GM12878 (cell line): ENCODE data around the gene DGKI. TPM values are rescaled to one million over a fixed set of nuclear protein-coding genes. Genes with fewer than 3 reads are reported as not detected.

ENCODE experiments used
- ATAC-seq: fragments of 200-7000 bp; cut with Tn5 transposase; 3 replicates; pipeline ENCODE4 v1.9.1; 2020; ENCODE audit warnings: mild to moderate bottlenecking, moderate library complexity
- BruUV-seq: library from RNA; stranded (reverse); fragments of 400-500 nt; replicated peaks from 2 replicates; lab custom pipeline; 2021; lab: Mats Ljungman, UMichigan
- CTCF ChIA-PET: fragments of 300-600 bp; sonication (Branson Sonifier 250); formaldehyde crosslinking; extraction: SDS; loops from one replicate; lab custom pipeline; 2021; ENCODE audit warnings: inconsistent platforms; lab: Yijun Ruan, JAX
- POLR2A ChIA-PET: fragments of 350-600 bp; formaldehyde crosslinking; extraction: SDS; loops from one replicate; lab custom pipeline; 2021; ENCODE audit warnings: inconsistent platforms; lab: Charles Lee
- RAD21 ChIA-PET: fragments of 300-600 bp; sonication (Branson Sonifier 250); formaldehyde crosslinking; loops from one replicate; lab custom pipeline; 2023; ENCODE audit warnings: antibody characterized with exemption; ENCODE audit not compliant: unreplicated experiment; lab: Charles Lee
- SMC1A ChIA-PET: fragments of 300-600 bp; sonication (Branson Sonifier 250); formaldehyde crosslinking; loops from one replicate; lab custom pipeline; 2023; ENCODE audit not compliant: unreplicated experiment, uncharacterized antibody; lab: Charles Lee
- DNase-seq: peaks from one replicate; pipeline ENCODE4 v3.0.0-alpha.2; 2011; ENCODE audit warnings: low read depth, low spot score
- FAIRE-seq: peaks from 3 replicates; lab custom pipeline; 2011; peaks lifted over from hg19 to GRCh38; lab: Jason Lieb, UNC
- H2AFZ ChIP-seq: 2 replicates; pipeline ENCODE4 v1.6.0; 2011; ENCODE audit warnings: low read depth, low read length, control low read depth; ENCODE audit not compliant: control insufficient read depth
- H3K27ac ChIP-seq: 2 replicates; pipeline ENCODE4 v1.5.1; 2011; ENCODE audit warnings: control low read depth; ENCODE audit not compliant: control insufficient read depth, insufficient read depth
- H3K27me3 ChIP-seq, 2 experiments: replicated peaks in 1 of 2; 2 replicates each; pipeline versions ENCODE4 v1.6.0 to v1.6.1; 2011; ENCODE audit warnings: low read length in 1 of 2; ENCODE audit not compliant: control insufficient read depth in 2 of 2, insufficient read depth in 2 of 2
- H3K36me3 ChIP-seq, 2 experiments: 2 replicates each; pipeline ENCODE4 v1.5.1; 2011; ENCODE audit warnings: low read length in 1 of 2; ENCODE audit not compliant: control insufficient read depth in 2 of 2, insufficient read depth in 2 of 2
- H3K4me1 ChIP-seq: 2 replicates; pipeline ENCODE4 v1.6.1; 2011; ENCODE audit warnings: mild to moderate bottlenecking, low read length, moderate library complexity, mixed read lengths; ENCODE audit not compliant: control insufficient read depth, insufficient read depth
- H3K4me2 ChIP-seq: 2 replicates; pipeline ENCODE4 v1.6.0; 2011; ENCODE audit warnings: control low read depth; ENCODE audit not compliant: control insufficient read depth, insufficient read depth
- H3K4me3 ChIP-seq: fragments of 200-600 bp; sonication (generic); 2 replicates; pipeline ENCODE4 v1.5.1; 2016
- H3K79me2 ChIP-seq: 2 replicates; pipeline ENCODE4 v1.6.0; 2011; ENCODE audit warnings: low read length; ENCODE audit not compliant: control insufficient read depth, insufficient read depth
- H3K9ac ChIP-seq: 2 replicates; pipeline ENCODE4 v1.8.0; 2011; ENCODE audit warnings: low read length, control low read depth, mixed read lengths; ENCODE audit not compliant: control insufficient read depth, insufficient read depth
- H3K9me3 ChIP-seq: replicated peaks from 3 replicates; pipeline ENCODE4 v1.5.1; 2011; ENCODE audit warnings: mild to moderate bottlenecking, low read length; ENCODE audit not compliant: control insufficient read depth, insufficient read depth
- H4K20me1 ChIP-seq: 2 replicates; pipeline ENCODE4 v1.6.0; 2011; ENCODE audit not compliant: control insufficient read depth, insufficient read depth
- BCLAF1 ChIP-seq: fragments of 450-650 bp; IDR thresholded peaks from 2 replicates; pipeline ENCODE4 v1.6.1; 2017; ENCODE audit warnings: antibody characterized with exemption, mild to moderate bottlenecking, moderate library complexity
- HSF1 ChIP-seq: fragments of 150-350 bp; IDR thresholded peaks from 2 replicates; pipeline ENCODE4 v1.6.1; 2014; ENCODE audit warnings: mild to moderate bottlenecking, low read depth, low read length
- RAD51 ChIP-seq: fragments of 450-650 bp; IDR thresholded peaks from 2 replicates; pipeline ENCODE4 v1.6.1; 2016; ENCODE audit warnings: moderate library complexity, mild to moderate bottlenecking, inconsistent platforms
- WGBS: methylation state at CpG from one replicate; pipeline ENCODE4 v1.1.6; 2016; ENCODE audit warnings: low lambda C conversion rate; ENCODE audit not compliant: insufficient replicate concordance, insufficient coverage; ENCODE audit errors: missing lambda C conversion rate; 5-methylcytosine and 5-hydroxymethylcytosine counted together
- in situ Hi-C: fragments of 300-500 bp; cut with MboI; formaldehyde crosslinking; loops from 9 replicates; pipeline ENCODE4 v1.14.3; 2018; ENCODE audit warnings: mixed read lengths
- intact Hi-C: fragments of 100-400 bp; cut with micrococcal nuclease; formaldehyde crosslinking; loops from one replicate; pipeline ENCODE4 v1.14.2; 2022; ENCODE audit not compliant: unreplicated experiment
- polyA plus RNA-seq, 11 experiments: library from polyadenylated mRNA; depleted of rRNA in 4 of 11; unstranded in 6 of 11; stranded (reverse) in 5 of 11; fragments of >200 nt; fragmentation: Nextera tagmentation in 4 of 11; fragmentation: Illumina TruSeq in 1 of 11; extraction: Ambion mirVana in 4 of 11; extraction: Trizol in 1 of 11; gene quantifications; 1 replicate in 1 of 11; 2 replicates in 10 of 11; pipeline versions ENCODE4 v1.2.1 to v1.2.3, GENCODE V29; 2011 to 2016; ENCODE audit warnings: inconsistent platforms in 2 of 11, missing spikeins in 2 of 11, low read depth in 1 of 11
- total RNA-seq, 4 experiments: library from RNA; depleted of rRNA in 3 of 4; stranded (reverse); fragments of >200 nt in 3 of 4; fragmentation: Illumina TruSeq in 1 of 4; extraction: Trizol in 1 of 4; gene quantifications; 2 replicates each; pipeline versions ENCODE4 v1.2.1 to v1.2.3, GENCODE V29; 2013 to 2021

The DGKI gene
- total and polyA plus RNA-seq, 10 of the 15 experiments (the other 5 are each of a cell fraction or from before 2014, with no cell fraction given) = 10.4 to 37.1 (median 22.1) TPM

DNA sequence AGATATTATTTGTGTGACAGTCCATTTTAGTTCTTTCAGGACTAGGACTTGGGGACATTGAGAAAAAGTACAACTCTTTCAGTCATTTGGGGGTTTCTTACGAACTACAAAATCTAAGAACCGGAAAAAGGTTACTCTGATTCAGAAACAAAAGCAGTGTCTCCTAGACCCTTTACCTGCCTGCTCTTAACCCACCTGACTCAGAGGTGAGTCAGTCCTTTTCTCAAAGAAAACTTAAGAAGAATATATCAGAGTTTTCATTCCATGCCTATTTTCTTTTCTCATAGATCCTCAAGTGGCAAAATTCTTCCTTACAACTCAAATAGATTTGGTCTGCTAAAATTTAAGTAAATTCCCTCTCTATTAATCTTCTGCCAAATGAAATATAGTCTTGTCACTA lies 388.4 kb downstream of the DGKI start:
- no peak overlapping the region for H3K27ac ChIP-seq
- no peak overlapping the region for H3K4me3 ChIP-seq
- ATAC-seq (no peak), FAIRE-seq (no peak), DNase-seq (no peak)
- no peaks in the 10 kb centered on the region for H3K36me3 ChIP-seq
- CTCF ChIA-PET = interaction anchor here (0.6 kb wide), 1 partner anchor 120 kb away, joined by 3 read pairs; no protein-coding TSS in a partner anchor
- no peaks in the 10 kb centered on the region for H3K79me2 ChIP-seq
- POLR2A ChIA-PET = no interaction called here
- no peaks in the 10 kb centered on the region for H3K9me3 ChIP-seq
- no peak overlapping the region for H3K9ac ChIP-seq
- WGBS = 38% methylated on average over 2 of the region's 2 CpGs
- H3K4me1 ChIP-seq = no peaks in the 10 kb centered on the region
- intact Hi-C loops (no loop called here), in situ Hi-C loops (no loop called here)
- BruUV-seq = no TSS peak
- no peaks in the 10 kb centered on the region; a peak in 1 of 4 replicates for H3K27me3 ChIP-seq
- no peak for TF ChIP-seq BCLAF1
- TF ChIP-seq HSF1 = no peak
- no peak for TF ChIP-seq RAD51
- H3K4me2 ChIP-seq = no peak overlapping the region
- SMC1A ChIA-PET = interaction anchor here (0.7 to 1.4 kb wide), 3 partner anchors 132 to 496 kb away, joined by 3 to 4 read pairs (median 3); no protein-coding TSS in a partner anchor
- no peaks in the 10 kb centered on the region for H4K20me1 ChIP-seq
- no peak overlapping the region for H2AFZ ChIP-seq
- RAD21 ChIA-PET = no interaction called here
